GM08714 (cell line): Measurements from ENCODE around the gene GNPDA2.

Source experiments
- H3K4me3 ChIP-seq: fragments of 200-500 bp; sonication (Bioruptor generic); 2 replicates; pipeline ENCODE4 v1.5.1; 2014; ENCODE audit warnings: mild to moderate bottlenecking, low read length, inconsistent platforms
- ZNF274 ChIP-seq: IDR thresholded peaks from 2 replicates; pipeline ENCODE4 v1.6.1; 2012; ENCODE audit warnings: mild to moderate bottlenecking, low read depth, low read length

Gene GNPDA2

DNA sequence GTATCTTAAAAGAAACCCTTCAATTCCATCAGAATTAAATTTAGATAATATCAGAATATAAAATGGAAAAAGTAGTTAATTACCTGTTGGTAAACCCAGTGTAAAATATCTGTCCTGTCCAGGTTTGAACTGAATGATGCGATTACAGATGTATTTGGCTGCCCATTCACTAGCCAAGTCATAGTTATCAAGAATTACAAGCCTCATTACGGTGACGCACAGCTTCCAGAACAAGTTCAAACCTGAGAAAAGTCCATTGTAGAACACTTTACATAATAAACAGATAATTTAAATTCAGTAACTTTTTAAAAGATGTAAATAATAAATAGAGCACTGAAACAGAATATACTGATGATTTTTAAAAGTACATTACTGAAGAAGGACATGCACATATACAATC lies 4.4 kb downstream of the GNPDA2 start:
- no peak for TF ChIP-seq ZNF274
- H3K4me3 ChIP-seq = no peak overlapping the region

DNA sequence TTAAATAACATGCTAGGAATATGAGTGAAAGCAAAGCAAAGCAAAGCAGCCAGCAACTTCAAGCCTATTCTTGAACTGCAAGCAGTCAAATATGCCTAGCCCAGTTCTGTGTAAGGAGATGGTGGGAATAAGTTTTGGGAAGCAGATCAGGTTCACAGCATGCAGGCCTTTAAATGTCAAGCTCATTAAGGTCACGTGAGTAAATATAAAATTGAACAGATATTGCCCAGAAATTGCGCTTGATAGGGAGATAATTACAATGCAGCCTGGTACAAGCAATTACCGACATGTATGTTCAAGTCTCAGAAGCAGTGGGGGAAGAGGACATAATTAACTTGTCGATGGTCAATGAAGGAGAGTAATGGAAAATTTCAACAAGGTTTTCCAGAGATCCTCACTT lies 6.0 kb downstream of the GNPDA2 start:
- TF ChIP-seq ZNF274 = no peak
- no peak overlapping the region for H3K4me3 ChIP-seq

- H3K4me3 ChIP-seq = no peak overlapping the region
- no peak for TF ChIP-seq ZNF274
Observed at GRCh38 chr4:44716597-44716996, 9.8 kb downstream of the GNPDA2 start.

GRCh38 chr4:44713125-44713524 lies 13.2 kb downstream of the GNPDA2 start:
- TF ChIP-seq ZNF274 = no peak

DNA sequence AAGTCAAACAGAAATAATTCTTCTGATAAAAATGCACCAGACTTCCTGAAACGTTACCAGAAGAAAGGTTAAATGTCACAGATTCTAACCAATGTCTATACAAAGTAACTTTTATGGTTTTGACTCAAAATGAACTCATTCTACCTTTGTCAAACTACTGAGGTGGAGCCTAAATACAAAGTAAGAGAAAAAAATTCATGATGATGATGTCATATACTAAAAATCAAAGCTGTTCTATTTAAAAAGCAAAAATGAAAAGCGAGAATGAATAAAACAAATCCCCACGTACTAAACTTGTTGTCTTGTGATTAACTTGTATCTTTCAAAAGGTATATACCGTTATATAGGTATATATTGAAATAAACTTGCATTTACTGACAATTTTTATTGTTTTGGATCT lies 21.7 kb downstream of the GNPDA2 start:
- TF ChIP-seq ZNF274 = no peak
- H3K4me3 ChIP-seq = no peak overlapping the region

More at GRCh38 chr4:44713125-44713524, 13.2 kb downstream of the GNPDA2 start:
- H3K4me3 ChIP-seq = no peak overlapping the region

DNA sequence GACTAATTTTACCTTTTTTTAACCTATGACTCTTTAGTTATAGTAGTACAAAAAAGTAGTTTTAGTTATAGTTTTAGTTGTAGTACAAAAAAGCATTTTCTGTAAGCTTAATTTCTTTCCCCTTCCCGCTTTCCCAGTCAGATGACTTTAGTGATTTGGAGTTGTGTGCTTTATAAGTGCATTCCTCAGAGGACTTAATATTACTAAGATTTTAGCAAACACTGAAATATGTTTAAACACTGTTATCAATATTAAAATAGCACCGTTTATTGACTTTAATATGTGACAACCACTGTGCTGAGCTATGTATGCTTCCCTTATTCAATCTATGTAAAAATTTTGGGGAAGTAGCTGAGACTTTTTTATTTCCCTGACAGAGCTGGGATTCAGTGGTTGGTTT lies 25.3 kb downstream of the GNPDA2 start:
- no peak for TF ChIP-seq ZNF274
- H3K4me3 ChIP-seq = no peak overlapping the region

DNA sequence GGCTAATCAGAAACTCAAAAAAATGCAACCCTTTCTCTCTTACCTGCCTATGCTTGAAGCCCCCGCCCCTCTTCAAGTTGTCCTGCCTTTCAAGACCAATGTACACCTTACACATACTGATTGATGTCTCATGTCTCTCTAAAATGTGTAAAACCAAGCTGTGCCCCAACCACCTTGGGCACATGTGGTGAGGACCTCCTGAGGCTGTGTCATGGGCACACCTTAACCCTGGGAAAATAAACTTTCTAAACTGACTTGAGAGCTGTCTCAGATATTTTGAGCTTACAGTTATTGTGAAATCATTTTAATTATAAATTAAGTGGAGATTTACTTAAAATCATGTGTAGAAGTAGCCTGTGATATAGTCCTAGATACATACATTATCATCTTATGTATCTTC lies 25.9 kb downstream of the GNPDA2 start:
- no peak for TF ChIP-seq ZNF274

DNA sequence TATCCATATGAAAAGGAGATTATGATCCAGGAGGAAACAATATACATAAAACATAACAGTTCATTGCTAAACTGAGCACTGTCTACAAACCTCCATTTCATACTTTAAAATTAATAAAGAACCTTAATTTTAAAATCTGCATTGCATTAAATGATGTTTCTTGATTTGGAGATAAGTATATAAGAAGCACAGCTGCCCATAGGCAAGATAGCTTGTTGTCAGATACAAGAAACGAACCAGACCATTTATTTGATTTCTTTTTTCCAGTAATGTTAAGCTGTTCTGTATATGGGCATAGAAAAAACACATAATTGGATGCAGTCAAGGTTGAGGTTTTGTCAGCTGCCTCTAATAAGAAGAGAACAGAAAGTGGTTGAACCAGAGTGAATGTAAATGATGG lies 41.7 kb downstream of the GNPDA2 start:
- H3K4me3 ChIP-seq = no peak overlapping the region
- no peak for TF ChIP-seq ZNF274

More for the DNA sequence above, 25.9 kb downstream of the GNPDA2 start:
- H3K4me3 ChIP-seq = no peak overlapping the region

GRCh38 chr4:44679060-44679459 lies 47.3 kb downstream of the GNPDA2 start:
- H3K4me3 ChIP-seq = peak overlapping the region; percentile 97
- TF ChIP-seq ZNF274 = no peak

DNA sequence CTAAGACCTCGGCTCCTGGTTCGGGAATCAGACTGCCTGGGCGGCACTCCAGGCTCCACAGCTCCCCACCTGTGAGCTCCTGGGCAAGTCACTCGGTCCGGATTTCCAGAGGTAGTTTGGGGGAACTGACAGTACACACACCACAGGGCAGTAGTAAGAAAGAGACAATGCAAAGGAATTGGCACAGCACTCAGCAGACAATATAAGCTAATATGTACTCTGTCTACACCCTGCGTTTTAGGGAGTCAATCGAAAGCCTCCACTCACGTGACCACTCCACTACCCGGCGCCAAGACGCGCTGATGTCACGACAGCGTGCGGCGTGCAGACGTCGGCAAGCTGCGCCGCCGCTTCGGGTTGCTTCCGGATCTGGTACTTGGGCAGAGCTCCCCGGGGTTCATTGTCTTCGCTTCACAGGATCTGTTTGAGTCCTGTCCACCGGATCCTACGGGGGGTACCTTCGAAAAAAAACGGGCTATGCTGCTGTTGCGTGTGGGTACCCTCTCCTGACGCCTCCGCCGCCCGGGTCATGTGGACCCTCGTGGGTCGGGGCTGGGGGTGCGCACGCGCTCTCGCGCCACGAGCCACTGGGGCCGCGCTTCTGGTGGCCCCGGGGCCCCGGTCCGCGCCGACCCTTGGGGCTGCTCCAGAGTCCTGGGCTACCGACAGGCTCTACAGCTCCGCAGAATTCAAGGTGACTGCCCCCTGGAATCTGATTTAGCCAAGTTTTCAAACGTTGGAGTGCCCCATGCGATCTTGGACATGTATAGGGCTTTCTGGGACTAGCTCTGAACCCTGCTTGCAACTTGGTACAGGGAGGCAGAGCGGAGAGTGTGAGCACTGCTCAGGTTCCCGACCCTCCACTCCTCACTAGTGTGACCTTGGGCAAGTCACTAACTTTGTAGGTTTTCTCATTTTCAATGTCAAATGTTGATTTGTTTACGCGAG lies 48.0 kb downstream of the GNPDA2 start, which contains the start of gene GUF1:
Gene GUF1, plus strand, starts transcription at position 327 of the 948 bp plus-strand sequence. Its CDS starts 203 bp downstream, at position 530.
- peak within 1 kb of the TSS; percentile 97 for H3K4me3 ChIP-seq
- no peak for TF ChIP-seq ZNF274

- TF ChIP-seq ZNF274 = no peak
- H3K4me3 ChIP-seq = no peak overlapping the region
Observed at GRCh38 chr4:44675366-44675765, 51.0 kb downstream of the GNPDA2 start.

- no peak overlapping the region for H3K4me3 ChIP-seq
- no peak for TF ChIP-seq ZNF274
Observed at GRCh38 chr4:44674471-44674870, 51.9 kb downstream of the GNPDA2 start.

- no peak for TF ChIP-seq ZNF274
- H3K4me3 ChIP-seq = no peak overlapping the region
Observed at GRCh38 chr4:44671636-44672035, 54.7 kb downstream of the GNPDA2 start.

DNA sequence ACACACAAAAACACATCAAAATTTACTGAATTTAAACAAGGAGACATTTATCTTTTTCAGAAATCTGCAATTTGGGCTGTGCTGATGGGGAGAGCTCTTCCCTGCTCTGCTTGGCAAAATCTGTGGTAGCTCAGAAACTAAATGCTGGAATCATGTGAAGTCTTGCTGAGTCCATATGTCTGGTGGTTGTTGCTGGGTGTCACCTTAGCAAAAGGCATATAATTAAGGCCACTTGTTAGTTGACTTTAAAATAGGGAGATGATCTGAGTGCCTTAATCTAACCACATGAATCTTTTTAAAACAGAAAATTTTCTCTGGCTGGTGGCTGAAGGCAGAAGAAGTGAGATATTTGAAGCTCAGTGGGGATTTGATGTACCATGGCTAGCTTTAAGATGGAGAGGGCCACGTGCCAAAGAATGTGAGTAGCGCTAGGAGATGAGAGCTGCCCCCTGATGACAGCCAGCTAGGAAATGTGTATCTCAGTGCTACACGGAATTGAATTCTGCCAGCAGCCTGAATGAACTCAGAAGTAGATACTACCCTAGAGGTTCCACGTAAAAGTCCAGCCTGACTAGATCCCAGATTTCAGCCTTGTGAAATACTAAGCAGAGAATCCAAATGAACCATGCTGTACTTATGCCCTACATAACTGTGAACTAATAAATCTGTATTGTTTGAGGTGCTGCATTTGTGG lies 55.7 kb downstream of the GNPDA2 start:
- no peak overlapping the region for H3K4me3 ChIP-seq
- no peak for TF ChIP-seq ZNF274

DNA sequence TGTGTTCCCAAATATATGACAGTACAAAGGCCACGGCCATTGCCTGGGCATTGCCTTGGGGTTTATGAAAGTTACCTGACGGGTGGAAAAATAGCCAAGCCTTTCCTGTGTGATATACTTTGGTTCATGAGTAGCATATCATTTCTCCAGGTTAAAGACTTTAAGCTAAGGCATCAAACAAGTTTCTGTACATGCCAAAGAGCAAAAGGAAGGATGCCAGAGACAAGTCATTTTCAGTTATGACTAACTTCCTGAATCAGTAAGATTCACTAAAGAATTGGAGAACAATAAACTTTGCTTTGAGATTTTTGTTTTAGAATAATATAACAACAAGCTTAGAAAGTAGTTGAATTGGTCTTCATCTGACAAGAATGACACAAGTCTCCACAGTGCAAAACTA lies 57.8 kb downstream of the GNPDA2 start:
- TF ChIP-seq ZNF274 = no peak

More for the DNA sequence above, 57.8 kb downstream of the GNPDA2 start:
- H3K4me3 ChIP-seq = no peak overlapping the region
